Spleen (tissue), 11 donors: ENCODE results near the gene LPCAT2. TPM values are rescaled to one million over a fixed set of nuclear protein-coding genes. Genes with fewer than 3 reads are reported as not detected.

ENCODE experiments used
- DNase-seq: peaks from one replicate; pipeline ENCODE4 v3.0.0-alpha.2; 2020
- H3K27ac ChIP-seq, 8 donors: fragments of 200-600 bp; sonication (generic) in 7 of 8; 1 replicate in 4 of 8; 2 replicates in 4 of 8; pipeline versions ENCODE4 v1.5.0 to v1.8.0; 2016 to 2021; ENCODE audit warnings: inconsistent platforms in 4 of 8, mild to moderate bottlenecking in 4 of 8, moderate library complexity in 1 of 8
- H3K27me3 ChIP-seq, 7 donors: fragments of 200-600 bp; sonication (generic) in 6 of 7; replicated peaks in 1 of 7; 1 replicate in 4 of 7; 2 replicates in 3 of 7; pipeline versions ENCODE4 v1.5.0 to v1.8.0; 2016 to 2021; ENCODE audit warnings: inconsistent platforms in 3 of 7, mild to moderate bottlenecking in 1 of 7
- H3K36me3 ChIP-seq, 6 donors: fragments of 200-600 bp; sonication (generic) in 5 of 6; 1 replicate in 4 of 6; 2 replicates in 2 of 6; pipeline versions ENCODE4 v1.5.0 to v1.8.0; 2016 to 2021; ENCODE audit warnings: inconsistent platforms in 2 of 6
- H3K4me1 ChIP-seq, 6 donors: fragments of 200-600 bp; sonication (generic) in 5 of 6; 1 replicate in 3 of 6; 2 replicates in 3 of 6; pipeline versions ENCODE4 v1.5.0 to v1.8.0; 2016 to 2021; ENCODE audit warnings: inconsistent platforms in 3 of 6
- H3K4me3 ChIP-seq, 8 donors: fragments of 200-600 bp; sonication (generic) in 7 of 8; 1 replicate in 4 of 8; 2 replicates in 4 of 8; pipeline versions ENCODE4 v1.5.0 to v1.8.0; 2016 to 2021; ENCODE audit warnings: inconsistent platforms in 4 of 8, mild to moderate bottlenecking in 4 of 8, moderate library complexity in 2 of 8
- H3K9me3 ChIP-seq, 8 donors: fragments of 200-600 bp; sonication (generic) in 7 of 8; 1 replicate in 4 of 8; 2 replicates in 4 of 8; pipeline versions ENCODE4 v1.5.0 to v1.8.0; 2016 to 2021; ENCODE audit warnings: inconsistent platforms in 4 of 8
- POLR2A ChIP-seq, 3 donors: fragments of 450-650 bp; IDR thresholded peaks; one replicate each; pipeline ENCODE4 v1.5.1; 2017; ENCODE audit warnings: antibody characterized with exemption in 3 of 3, mild to moderate bottlenecking in 1 of 3
- POLR2AphosphoS5 ChIP-seq, 3 donors: sonication (generic); formaldehyde crosslinking; IDR thresholded peaks; one replicate each; pipeline ENCODE4 v1.5.1; 2017; ENCODE audit warnings: antibody characterized with exemption in 3 of 3
- WGBS, 5 donors: extraction: QIAGEN DNeasy Blood & Tissue Kit in 3 of 5; methylation state at CpG; one replicate each; pipeline versions ENCODE4 v1.1.5 to v1.1.7; 2013 to 2018; 5-methylcytosine and 5-hydroxymethylcytosine counted together
- intact Hi-C: fragments of 100-400 bp; cut with DNase I; formaldehyde crosslinking; loops from one replicate; pipeline ENCODE4 v1.15.0; 2023; ENCODE audit warnings: low total_unique reads
- polyA plus RNA-seq, 3 donors: library from polyadenylated mRNA; stranded (reverse); fragments of 200-250 nt; gene quantifications; one replicate each; pipeline ENCODE4 v1.2.1, GENCODE V29; 2013
- total RNA-seq, 7 donors: library from RNA; depleted of rRNA in 3 of 7; stranded (reverse); fragments of >200 nt in 3 of 7; fragmentation: NEBNext Ultra II Directional in 4 of 7; extraction: Animal tissue kit (Norgen Biotek cat#: 25700) in 4 of 7; gene quantifications; one replicate each; pipeline versions ENCODE4 v1.1.0 to v1.2.1, GENCODE V29; 2016 to 2021
- TF ChIP-seq, protein P1 (sequence below), 11 experiments: fragments of 200-600 bp in 7 of 11; fragments of 450-650 bp in 4 of 11; sonication (generic) in 4 of 11; IDR thresholded peaks in 8 of 11; conservative IDR thresholded peaks in 3 of 11; 1 replicate in 7 of 11; 2 replicates in 4 of 11; pipeline versions ENCODE4 v1.4.0 to v1.8.0; 2016 to 2021; ENCODE audit warnings: antibody characterized with exemption in 11 of 11, inconsistent platforms in 4 of 11, mild to moderate bottlenecking in 1 of 11
- donor health status: healthy with polysubstance abuse.
- donor health status: DM: no; HTN: no; CAD: no; lungs with moderate emphysema.
- donor health status: DM: no; HTN: no; CAD: no.
- donor health status: Bipolar disorder and iron deficiency.
- donor health status: healthy.
- donor health status: DM: no; HTN: no; CAD: no.
- donor health status: DM: yes; HTN: yes; CAD: no.

Gene LPCAT2
- total and polyA plus RNA-seq, 10 donors, result 3.4 to 44.3 (median 31.1) TPM

DNA sequence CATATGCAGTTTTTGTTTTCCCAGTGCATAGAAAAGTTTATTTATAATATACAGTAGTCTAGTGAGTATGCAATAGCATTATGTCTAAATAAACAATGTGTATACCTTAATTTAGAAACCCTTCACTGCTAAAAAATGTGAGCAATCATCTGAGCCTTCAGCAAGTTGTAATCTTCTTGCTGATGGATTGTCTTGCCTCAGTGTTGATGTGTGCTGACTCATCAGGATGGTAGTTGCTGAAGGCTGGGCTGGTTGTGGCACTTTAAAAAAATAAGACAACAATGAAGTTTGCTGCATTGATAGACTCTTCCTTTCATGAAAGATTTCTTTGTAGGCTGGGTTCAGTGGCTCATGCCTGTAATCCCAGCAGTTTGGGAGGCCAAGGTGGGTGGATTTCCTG lies 43.7 kb downstream of the LPCAT2 start:
- intact Hi-C loops, result no loop called here
- Histone ChIP-seq H3K27ac (no peak overlapping the region), H3K4me1 (no peaks in the 10 kb centered on the region), H3K4me3 (no peak overlapping the region), H3K9me3 (no peaks in the 10 kb centered on the region), H3K36me3 (peaks cover 0 to 66% (median 0%) of the 10 kb centered on the region in 6 donors), H3K27me3 (no peaks in the 10 kb centered on the region)
- DNase-seq, result no peak
- TF ChIP-seq, protein P1, sequence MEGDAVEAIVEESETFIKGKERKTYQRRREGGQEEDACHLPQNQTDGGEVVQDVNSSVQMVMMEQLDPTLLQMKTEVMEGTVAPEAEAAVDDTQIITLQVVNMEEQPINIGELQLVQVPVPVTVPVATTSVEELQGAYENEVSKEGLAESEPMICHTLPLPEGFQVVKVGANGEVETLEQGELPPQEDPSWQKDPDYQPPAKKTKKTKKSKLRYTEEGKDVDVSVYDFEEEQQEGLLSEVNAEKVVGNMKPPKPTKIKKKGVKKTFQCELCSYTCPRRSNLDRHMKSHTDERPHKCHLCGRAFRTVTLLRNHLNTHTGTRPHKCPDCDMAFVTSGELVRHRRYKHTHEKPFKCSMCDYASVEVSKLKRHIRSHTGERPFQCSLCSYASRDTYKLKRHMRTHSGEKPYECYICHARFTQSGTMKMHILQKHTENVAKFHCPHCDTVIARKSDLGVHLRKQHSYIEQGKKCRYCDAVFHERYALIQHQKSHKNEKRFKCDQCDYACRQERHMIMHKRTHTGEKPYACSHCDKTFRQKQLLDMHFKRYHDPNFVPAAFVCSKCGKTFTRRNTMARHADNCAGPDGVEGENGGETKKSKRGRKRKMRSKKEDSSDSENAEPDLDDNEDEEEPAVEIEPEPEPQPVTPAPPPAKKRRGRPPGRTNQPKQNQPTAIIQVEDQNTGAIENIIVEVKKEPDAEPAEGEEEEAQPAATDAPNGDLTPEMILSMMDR (IDR thresholded peaks at IDR 0.05 in 8 of 11, conservative IDR thresholded peaks at IDR 0.05 in 3 of 11), result no peak
- TF ChIP-seq POLR2A (IDR thresholded peaks at IDR 0.05) (no peak), POLR2AphosphoS5 (IDR thresholded peaks at IDR 0.05) (no peak)

DNA sequence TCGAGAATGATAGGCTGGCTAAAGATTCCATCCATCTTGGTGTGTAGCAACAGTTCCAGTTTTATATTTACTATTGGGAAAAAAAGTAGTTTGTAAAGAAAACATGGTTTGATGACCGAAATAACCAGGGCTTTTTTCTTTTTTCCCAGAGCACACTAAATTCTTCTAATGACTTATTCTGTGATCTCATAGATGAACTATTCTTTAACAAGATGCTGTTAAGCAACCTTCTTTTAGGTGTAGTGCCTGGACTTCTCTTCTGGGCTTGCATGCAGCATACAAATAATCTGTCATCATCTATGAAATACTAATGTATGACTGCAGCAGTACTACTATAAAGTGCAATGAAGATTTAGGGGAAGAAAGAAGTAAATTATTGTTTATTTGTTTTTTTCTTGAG lies 46.6 kb downstream of the LPCAT2 start:
- TF ChIP-seq POLR2A (IDR thresholded peaks at IDR 0.05) (no peak), POLR2AphosphoS5 (IDR thresholded peaks at IDR 0.05) (no peak)
- TF ChIP-seq, protein P1 (IDR thresholded peaks at IDR 0.05 in 8 of 11, conservative IDR thresholded peaks at IDR 0.05 in 3 of 11), result no peak
- no peak overlapping the region for H3K4me3 ChIP-seq

DNA sequence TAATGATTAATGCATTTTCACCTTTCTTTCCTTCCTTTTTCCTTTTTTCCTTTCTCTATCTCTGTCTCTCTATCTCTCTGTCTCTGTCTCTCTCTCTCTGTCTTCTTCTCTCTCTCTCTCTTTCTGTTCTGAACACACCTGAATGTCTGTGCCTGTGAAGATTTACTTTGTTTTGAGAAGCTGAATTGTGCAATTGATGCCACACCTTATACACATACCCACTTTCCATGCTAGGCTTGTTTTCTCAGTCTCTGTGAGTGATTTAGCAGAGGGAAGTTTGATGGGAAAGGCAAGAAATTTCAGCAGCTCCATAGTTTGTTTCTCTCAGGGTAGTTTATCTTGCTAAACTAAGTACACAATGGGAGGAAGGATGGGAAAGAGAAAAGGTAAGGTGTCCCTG lies 48.3 kb downstream of the LPCAT2 start:
- Histone ChIP-seq H3K27ac (no peak overlapping the region), H3K36me3 (peaks cover 0 to 44% (median 0%) of the 10 kb centered on the region in 6 donors), H3K27me3 (no peaks in the 10 kb centered on the region), H3K4me3 (no peak overlapping the region), H3K4me1 (peaks cover 0 to 3% (median 0%) of the 10 kb centered on the region in 6 donors), H3K9me3 (no peaks in the 10 kb centered on the region)
- intact Hi-C loops, result no loop called here
- TF ChIP-seq, protein P1 (IDR thresholded peaks at IDR 0.05 in 8 of 11, conservative IDR thresholded peaks at IDR 0.05 in 3 of 11), result no peak
- no peak for TF ChIP-seq POLR2AphosphoS5 (IDR thresholded peaks at IDR 0.05)
- TF ChIP-seq POLR2A (IDR thresholded peaks at IDR 0.05), result no peak
- DNase-seq, result no peak

More for the DNA sequence above, 46.6 kb downstream of the LPCAT2 start:
- no peaks in the 10 kb centered on the region for H3K9me3 ChIP-seq
- 51 to 82% (median 80%) methylated on average over 2 of the region's 2 CpGs for WGBS, 5 donors
- H3K27ac ChIP-seq, result no peak overlapping the region
- H3K4me1 ChIP-seq, result peaks cover 0 to 3% (median 0%) of the 10 kb centered on the region in 6 donors
- DNase-seq, result no peak
- no peaks in the 10 kb centered on the region for H3K27me3 ChIP-seq
- H3K36me3 ChIP-seq, result peaks cover 0 to 49% (median 0%) of the 10 kb centered on the region in 6 donors
- intact Hi-C loops, result no loop called here

DNA sequence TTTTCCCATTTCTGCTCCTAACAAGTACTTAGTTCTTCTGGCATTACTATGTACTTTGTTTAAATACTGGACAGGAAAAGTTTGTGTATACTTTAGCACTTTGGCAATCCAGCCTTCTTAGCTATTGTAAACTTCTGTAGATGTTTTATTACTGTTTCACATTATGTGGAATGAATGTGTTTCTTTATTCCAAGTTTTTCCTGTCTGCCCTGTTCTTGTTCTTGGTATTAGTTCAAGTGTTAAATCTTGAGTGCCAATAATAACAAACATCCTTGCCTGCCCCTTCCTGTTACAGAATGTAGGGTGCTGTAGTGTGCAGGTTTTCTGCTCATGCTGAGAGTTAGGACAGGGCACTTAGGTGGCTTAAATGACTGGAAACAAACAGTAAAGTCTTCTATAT lies 50.4 kb downstream of the LPCAT2 start:
- no peak for DNase-seq
- H3K36me3 ChIP-seq, result peaks cover 0 to 39% (median 0%) of the 10 kb centered on the region in 6 donors
- no peak overlapping the region for H3K27ac ChIP-seq
- no peak for TF ChIP-seq POLR2A (IDR thresholded peaks at IDR 0.05)
- TF ChIP-seq, protein P1 (IDR thresholded peaks at IDR 0.05 in 8 of 11, conservative IDR thresholded peaks at IDR 0.05 in 3 of 11), result no peak
- TF ChIP-seq POLR2AphosphoS5 (IDR thresholded peaks at IDR 0.05), result no peak
- peaks cover 0 to 3% (median 0%) of the 10 kb centered on the region in 6 donors for H3K4me1 ChIP-seq
- no peak overlapping the region for H3K4me3 ChIP-seq
- H3K9me3 ChIP-seq, result no peaks in the 10 kb centered on the region
- no peaks in the 10 kb centered on the region for H3K27me3 ChIP-seq
- intact Hi-C loops, result no loop called here
